Central memory CD8-positive, alpha-beta T cell (primary cell): Measurements from ENCODE around the gene C14orf180.

ENCODE experiments used
- ATAC-seq: fragments of 150-1000 bp; cut with Tn5 transposase; replicated peaks from 2 replicates; pipeline ENCODE4 v1.10.0; 2022; ENCODE audit warnings: mild to moderate bottlenecking, moderate FRiP score, moderate number of reproducible peaks; ENCODE audit not compliant: poor library complexity, severe bottlenecking; ENCODE audit errors: extremely low read depth
- DNase-seq, 2 donors: peaks; one replicate each; pipeline ENCODE4 v3.0.0; 2021; ENCODE audit warnings: low spot score in 2 of 2
- H3K27ac Mint-ChIP-seq: one replicate; pipeline ENCODE4 v1.8.0; 2022; ENCODE audit warnings: low read depth, mild to moderate bottlenecking, moderate library complexity, mixed read lengths
- H3K27me3 Mint-ChIP-seq: one replicate; pipeline ENCODE4 v1.8.0; 2022; ENCODE audit warnings: mixed read lengths
- H3K36me3 Mint-ChIP-seq: one replicate; pipeline ENCODE4 v1.8.0; 2022; ENCODE audit warnings: mild to moderate bottlenecking, moderate library complexity, mixed read lengths; ENCODE audit not compliant: insufficient read depth
- H3K4me1 Mint-ChIP-seq: one replicate; pipeline ENCODE4 v1.8.0; 2022; ENCODE audit warnings: mixed read lengths
- H3K4me3 Mint-ChIP-seq: one replicate; pipeline ENCODE4 v1.8.0; 2022; ENCODE audit warnings: mild to moderate bottlenecking, moderate library complexity, mixed read lengths
- H3K9me3 Mint-ChIP-seq: one replicate; pipeline ENCODE4 v1.8.0; 2022; ENCODE audit warnings: mixed read lengths

Gene C14orf180

DNA sequence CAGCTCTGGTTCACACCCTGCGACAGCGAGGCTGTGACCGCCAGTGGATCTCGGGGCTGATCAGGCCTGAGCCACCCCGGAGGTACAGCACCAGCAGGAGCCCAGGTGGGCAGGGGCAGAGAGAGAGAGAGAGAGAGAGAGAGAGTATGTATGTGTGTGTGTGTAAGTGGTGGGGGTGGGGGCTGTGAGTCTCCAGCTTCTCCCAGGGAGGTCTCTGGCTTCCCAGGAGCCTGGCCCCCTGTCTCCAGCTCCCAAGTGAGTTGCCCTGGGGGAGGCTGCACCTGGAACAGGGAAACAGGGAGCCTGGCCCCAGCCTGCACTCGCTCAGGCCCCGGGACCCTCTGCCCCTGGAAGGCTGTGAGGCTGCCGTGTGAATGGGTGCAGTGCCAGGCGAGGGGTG, 2.0 kb downstream of the C14orf180 start:
- H3K27ac Mint-ChIP-seq, result no peak overlapping the region
- ATAC-seq (no peak), DNase-seq (no peak)
- H3K4me1 Mint-ChIP-seq, result no peaks in the 10 kb centered on the region
- no peaks in the 10 kb centered on the region for H3K9me3 Mint-ChIP-seq
- no peak overlapping the region for H3K4me3 Mint-ChIP-seq
- H3K36me3 Mint-ChIP-seq, result peaks cover 1% of the 10 kb centered on the region
- H3K27me3 Mint-ChIP-seq, result no peaks in the 10 kb centered on the region

DNA sequence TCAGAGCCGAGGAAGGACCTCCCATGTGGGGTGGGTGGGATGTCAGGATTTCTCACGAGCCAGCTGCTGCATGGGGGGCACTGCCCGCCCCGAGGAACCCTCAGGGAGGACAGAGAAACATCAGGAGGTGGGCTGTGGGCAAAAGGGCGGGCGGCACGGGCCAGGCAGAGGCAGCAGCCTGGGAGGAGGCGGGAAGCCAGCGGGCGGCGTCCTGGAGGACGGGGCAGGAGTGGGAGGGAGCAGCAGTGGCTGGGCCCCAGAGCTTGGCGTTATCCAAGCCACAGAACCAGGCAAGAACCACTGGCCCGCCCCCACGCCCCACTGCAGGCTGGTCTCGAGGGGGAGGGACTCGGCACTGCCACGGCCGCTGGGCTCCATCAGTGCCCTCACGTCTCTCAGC, 2.4 kb downstream of the C14orf180 start:
- no peak overlapping the region for H3K4me3 Mint-ChIP-seq
- H3K27me3 Mint-ChIP-seq, result no peaks in the 10 kb centered on the region
- no peaks in the 10 kb centered on the region for H3K9me3 Mint-ChIP-seq
- peaks cover 1% of the 10 kb centered on the region for H3K36me3 Mint-ChIP-seq
- DNase-seq, result no peak
- H3K27ac Mint-ChIP-seq, result no peak overlapping the region
- ATAC-seq, result no peak
- no peaks in the 10 kb centered on the region for H3K4me1 Mint-ChIP-seq

DNA sequence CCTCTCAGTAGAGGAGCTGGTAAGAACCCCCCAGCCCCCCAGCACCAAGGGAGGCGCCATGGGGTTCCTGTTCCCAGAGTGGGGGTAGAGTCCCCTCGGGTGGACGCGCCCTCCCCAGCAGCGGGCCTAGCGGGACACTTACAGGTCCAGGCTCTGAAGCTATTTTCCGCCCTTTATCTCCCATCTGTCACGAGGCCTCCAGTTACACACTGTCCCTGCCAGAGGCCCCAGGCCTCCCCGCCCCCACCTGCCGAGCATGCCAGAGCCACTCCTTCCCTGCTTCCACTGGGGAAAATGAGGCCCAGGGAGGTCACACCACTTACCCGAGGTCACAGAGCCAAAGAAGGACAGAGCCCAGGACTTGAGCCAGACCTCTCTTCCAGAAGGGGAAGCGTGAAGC, 3.1 kb downstream of the C14orf180 start:
- Mint-ChIP-seq H3K4me3 (no peak overlapping the region), H3K9me3 (no peaks in the 10 kb centered on the region), H3K27ac (no peak overlapping the region), H3K27me3 (no peaks in the 10 kb centered on the region), H3K36me3 (peaks cover 1% of the 10 kb centered on the region), H3K4me1 (no peaks in the 10 kb centered on the region)
- no peak for ATAC-seq
- DNase-seq, result no peak

DNA sequence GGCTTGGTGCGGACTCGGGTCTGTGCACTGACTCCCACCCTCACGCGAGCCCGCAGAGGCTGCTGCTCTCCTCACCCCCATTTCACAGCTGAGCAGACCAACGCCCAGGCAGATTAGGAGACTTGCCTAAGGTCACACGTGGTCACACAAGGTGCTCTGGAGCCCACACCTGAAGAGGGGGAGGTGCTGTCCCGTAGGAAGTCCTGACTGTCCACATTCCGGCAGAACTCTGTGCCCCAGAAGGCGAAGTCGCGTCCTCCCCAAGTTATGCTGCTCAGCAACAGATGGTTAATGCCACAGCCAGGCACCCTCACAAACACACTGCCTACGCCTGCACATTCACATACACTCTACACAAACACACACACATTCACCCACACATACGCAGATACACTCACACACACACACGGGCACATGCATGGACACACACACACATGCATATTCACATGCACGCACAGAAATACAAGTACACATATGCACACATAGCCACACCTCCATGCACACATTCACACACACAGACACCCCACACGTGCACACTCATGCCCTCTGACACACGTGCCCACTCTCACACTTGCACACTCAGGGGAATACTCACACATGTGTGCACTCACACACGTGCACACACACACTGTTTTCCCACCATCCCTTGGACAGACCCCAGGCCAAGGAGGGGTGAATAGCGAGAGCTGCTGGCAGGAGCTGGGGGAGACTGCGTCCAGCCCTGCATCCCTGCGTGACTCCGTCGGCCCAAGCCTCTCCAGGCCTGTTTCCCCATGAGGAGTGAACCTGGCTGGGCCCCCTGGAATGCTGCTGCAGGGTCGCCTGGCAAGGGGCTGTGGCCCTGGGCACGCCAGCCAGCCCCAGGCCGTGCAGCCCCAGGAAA, 4.1 kb downstream of the C14orf180 start:
- Mint-ChIP-seq H3K9me3 (no peaks in the 10 kb centered on the region), H3K4me3 (no peak overlapping the region), H3K36me3 (peaks cover 1% of the 10 kb centered on the region), H3K4me1 (no peaks in the 10 kb centered on the region), H3K27me3 (no peaks in the 10 kb centered on the region), H3K27ac (no peak overlapping the region)
- DNase-seq (no peak), ATAC-seq (no peak)

DNA sequence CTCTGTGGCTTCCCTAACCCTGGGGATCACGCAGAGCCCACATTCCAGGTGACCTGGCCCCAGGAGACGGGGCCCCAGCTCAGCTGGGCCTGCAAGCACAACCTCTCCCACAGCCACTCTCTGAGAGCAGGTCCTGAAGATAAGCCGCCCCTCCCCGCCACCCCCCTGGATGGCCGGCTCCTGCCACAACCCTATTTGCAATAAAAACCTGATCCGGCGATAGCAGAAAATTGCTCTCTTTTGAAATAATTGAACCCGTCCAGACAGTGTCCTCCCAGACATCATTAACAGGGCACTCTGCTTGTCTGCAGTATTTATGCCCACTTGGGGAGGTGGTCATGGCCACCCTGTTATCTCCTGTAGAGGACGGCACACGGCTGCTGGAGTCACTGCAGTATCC, 5.0 kb downstream of the C14orf180 start:
- H3K9me3 Mint-ChIP-seq, result no peaks in the 10 kb centered on the region
- no peaks in the 10 kb centered on the region for H3K4me1 Mint-ChIP-seq
- H3K4me3 Mint-ChIP-seq, result no peak overlapping the region
- peaks cover 1% of the 10 kb centered on the region for H3K36me3 Mint-ChIP-seq
- H3K27me3 Mint-ChIP-seq, result no peaks in the 10 kb centered on the region
- ATAC-seq, result no peak
- no peak overlapping the region for H3K27ac Mint-ChIP-seq
- no peak for DNase-seq

DNA sequence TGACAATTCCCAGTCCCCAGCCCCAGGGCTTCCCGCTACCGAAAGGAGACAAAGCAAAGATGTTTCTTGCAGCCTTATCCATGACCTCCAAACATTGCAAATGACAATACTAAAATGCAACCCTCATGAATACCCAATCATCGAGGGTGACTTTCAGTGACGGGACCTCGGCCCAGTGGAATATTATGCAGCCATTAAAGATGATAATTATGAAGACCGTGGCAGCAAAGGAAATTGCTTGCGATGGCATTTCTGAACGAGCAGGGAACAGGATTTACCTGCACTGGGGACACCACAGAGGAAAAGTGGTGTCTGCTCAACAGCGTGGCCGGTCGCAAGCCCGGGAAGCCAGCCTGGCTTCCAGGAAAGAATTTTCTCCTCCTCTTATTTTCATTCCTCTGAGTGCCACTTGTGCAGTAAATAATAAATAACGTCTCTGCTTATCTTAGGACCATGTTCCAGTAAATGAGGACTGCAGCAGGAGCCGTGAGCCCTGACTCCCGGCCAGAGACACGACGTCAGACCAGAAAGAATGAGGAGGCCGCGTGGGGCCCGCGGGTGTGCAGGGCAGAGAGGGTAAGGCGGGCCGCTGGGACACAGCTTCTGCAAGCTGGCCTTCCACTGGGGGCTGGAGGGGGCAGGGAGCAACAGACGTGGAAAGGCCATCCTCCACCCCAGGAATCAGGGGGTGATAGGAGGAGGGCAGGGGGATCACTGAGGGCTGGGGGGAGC, 6.6 kb downstream of the C14orf180 start:
- no peak overlapping the region for H3K4me3 Mint-ChIP-seq
- peaks cover 1% of the 10 kb centered on the region for H3K36me3 Mint-ChIP-seq
- no peaks in the 10 kb centered on the region for H3K4me1 Mint-ChIP-seq
- no peak overlapping the region for H3K27ac Mint-ChIP-seq
- H3K9me3 Mint-ChIP-seq, result no peaks in the 10 kb centered on the region
- no peaks in the 10 kb centered on the region for H3K27me3 Mint-ChIP-seq
- no peak for DNase-seq
- ATAC-seq, result no peak

DNA sequence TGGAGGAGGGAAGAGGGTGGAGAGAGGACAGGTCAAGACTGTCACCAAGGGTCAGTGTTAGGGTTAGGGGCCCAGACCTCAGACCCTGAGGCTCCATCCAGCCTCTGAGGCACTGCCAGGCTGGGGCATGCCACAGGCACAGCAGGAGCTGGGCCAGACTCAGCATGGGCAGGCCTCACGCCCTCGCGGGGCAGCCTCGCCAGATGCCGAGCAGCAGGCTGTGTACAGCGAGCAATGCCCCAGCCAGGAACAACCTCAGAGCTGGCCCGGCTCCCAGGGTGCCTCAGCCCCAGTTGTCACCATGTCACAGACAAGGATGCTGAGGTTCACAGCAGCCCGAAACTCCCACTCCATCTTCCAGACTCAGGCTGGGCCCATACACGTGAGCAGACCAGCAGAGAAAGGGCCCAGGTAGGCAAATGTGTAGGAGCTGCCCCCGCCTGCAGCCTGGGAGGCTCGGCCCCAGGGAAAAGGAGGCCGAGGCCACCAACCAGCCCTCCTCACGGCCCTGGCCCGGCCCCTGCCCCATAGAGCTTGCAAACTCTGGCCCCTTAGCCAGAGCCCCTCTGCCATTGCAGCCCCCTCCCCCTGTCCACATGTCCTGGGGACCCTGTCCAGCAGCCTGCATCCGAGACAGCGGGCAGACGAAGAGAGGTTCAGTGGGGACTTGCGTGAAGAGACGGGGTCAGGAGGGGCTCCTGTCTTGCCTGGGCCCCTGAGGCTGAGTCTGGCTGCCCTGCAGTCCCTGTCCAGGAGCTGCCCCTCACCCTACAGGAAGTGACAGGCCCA, 7.5 kb downstream of the C14orf180 start:
- no peak overlapping the region for H3K27ac Mint-ChIP-seq
- H3K36me3 Mint-ChIP-seq, result peaks cover 1% of the 10 kb centered on the region
- no peaks in the 10 kb centered on the region for H3K27me3 Mint-ChIP-seq
- no peak for DNase-seq
- no peaks in the 10 kb centered on the region for H3K4me1 Mint-ChIP-seq
- H3K9me3 Mint-ChIP-seq, result no peaks in the 10 kb centered on the region
- no peak for ATAC-seq
- no peak overlapping the region for H3K4me3 Mint-ChIP-seq

DNA sequence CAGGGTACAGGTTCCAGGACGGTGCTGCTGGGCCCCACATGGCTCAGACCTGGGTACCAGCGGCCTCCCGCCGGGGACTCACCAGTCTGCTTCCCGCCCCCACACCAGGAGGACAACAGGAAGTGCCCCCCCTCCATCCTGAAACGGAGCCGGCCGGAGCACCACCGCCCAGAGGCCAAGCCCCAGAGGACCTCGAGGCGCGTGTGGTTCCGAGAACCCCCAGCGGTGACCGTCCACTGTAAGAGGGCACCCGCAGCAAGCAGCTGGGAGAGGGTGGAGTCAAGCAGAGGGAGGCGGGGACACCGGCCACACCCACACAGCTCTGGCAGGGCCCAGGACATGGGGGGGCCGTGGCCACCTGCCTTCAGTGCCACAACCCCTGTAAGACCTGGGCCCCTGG, 8.1 kb downstream of the C14orf180 start:
- Mint-ChIP-seq H3K27me3 (no peaks in the 10 kb centered on the region), H3K9me3 (no peaks in the 10 kb centered on the region), H3K36me3 (peaks cover 1% of the 10 kb centered on the region), H3K27ac (no peak overlapping the region), H3K4me3 (no peak overlapping the region), H3K4me1 (no peaks in the 10 kb centered on the region)
- ATAC-seq, result no peak
- no peak for DNase-seq

DNA sequence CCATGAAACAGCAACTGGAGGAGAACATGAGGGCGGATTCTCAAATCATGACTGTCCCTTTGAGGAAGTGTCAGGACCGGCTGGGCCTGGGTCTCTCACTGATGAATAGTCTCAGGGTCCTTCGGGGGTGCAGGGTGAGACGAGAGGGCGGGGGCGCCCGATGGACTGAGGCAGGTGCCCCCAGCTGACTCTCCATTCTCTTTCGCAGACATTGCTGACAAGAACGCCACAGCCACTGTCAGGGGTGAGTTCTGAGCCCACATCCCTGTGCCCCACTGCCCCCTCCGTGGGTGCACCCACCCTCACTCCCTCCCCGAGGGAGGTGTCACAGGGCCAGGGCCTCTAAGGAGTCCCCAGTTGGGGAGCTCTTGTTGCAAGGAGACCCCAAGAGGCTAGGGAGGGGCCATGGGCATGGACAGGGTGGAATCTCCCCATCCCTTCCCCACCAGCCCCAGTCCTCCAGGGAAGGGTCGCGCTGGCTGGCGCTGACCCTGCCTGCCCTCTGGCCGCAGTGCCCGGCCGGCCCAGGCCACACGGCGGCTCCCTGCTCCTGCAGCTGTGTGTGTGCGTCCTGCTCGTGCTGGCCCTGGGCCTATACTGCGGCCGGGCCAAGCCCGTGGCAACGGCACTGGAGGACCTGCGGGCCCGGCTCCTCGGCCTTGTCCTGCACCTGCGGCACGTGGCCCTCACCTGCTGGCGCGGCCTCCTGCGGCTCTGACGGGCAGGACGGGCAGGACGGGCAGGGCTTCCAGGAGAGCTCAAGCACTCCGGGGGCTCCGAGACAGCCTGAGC, 8.7 kb downstream of the C14orf180 start:
- Mint-ChIP-seq H3K27ac (no peak overlapping the region), H3K9me3 (no peaks in the 10 kb centered on the region), H3K4me1 (no peaks in the 10 kb centered on the region), H3K27me3 (no peaks in the 10 kb centered on the region), H3K4me3 (no peak overlapping the region), H3K36me3 (peaks cover 1% of the 10 kb centered on the region)
- ATAC-seq, result no peak
- DNase-seq, result no peak

DNA sequence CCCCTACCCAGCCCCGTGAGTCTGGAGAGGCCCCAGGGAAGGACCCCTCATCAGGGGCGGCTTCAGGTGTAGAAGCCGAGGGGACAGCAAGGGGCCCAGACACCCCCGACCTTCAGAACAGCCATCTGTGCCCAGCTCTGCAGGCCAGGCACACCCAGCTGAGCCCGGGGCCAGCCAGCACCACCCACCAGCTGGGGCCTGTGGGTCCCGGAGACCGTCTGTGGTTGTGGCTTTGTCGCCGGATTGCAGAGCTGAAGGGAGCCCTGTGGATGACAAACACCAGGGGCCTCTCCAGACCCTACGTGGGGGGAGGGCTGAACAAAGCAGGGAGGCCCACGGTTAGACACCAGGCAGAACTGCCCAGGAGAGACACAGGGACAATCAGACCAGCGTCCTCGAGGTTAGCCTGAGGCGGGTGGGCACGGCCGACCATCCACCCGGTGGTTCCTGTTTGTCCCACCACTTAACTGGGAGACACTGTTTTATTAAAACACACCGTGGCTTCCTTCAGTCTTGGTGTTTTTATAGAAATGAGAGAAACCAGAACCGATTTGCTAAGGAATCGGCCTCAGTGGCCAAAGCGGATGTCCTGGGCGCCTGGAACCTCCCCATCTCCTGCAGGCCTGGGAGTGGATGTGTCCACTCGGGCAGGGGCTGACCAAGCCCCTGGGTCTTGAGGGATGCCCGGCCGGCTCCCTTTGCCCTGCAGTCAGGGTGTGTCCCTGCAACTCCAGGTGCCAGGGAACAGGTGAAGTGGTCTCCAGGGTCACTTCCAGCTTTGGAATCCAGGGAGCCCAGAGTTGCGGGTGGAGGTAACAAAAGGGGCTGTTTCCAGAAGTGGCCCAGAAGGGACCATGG, 10.0 kb downstream of the C14orf180 start:
- Mint-ChIP-seq H3K9me3 (no peaks in the 10 kb centered on the region), H3K27ac (no peak overlapping the region), H3K4me1 (no peaks in the 10 kb centered on the region), H3K4me3 (no peak overlapping the region), H3K36me3 (no peaks in the 10 kb centered on the region), H3K27me3 (no peaks in the 10 kb centered on the region)
- ATAC-seq (no peak), DNase-seq (no peak)

DNA sequence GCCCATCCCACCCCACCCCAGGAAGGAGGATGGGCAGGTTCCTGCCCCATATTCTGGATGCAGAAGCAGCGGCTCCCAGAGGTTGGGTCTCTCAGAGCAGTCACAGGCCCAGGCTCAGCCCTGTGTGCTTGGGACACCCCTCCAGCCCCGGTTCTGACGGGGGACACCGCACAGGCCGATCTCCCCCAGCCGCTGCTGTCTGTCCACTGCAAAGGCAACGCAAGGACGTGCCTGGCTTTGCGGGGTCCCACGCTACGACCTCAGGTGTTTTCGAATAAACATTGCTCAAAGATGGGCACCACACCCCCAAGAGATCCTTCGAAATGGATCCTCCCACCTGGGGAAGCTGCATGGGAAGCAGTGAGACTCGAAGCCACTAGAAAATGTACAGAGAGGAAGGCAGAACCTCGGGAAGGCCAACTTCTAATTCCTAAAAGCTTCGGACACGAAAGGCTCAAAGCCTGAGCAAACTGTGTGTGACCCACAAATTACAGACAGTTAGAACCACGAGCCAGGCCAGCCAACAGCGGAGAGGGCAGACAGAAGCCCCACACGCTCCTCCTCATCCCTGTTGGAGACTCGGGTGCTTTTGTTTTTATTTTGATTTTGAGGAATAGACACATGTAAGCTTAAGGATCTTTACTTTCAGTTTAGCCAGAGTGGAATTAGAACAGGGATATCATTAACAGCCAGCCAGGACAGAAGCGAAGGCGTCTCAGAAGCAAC, 10.8 kb downstream of the C14orf180 start:
- no peaks in the 10 kb centered on the region for H3K27me3 Mint-ChIP-seq

More for the DNA sequence above, 10.8 kb downstream of the C14orf180 start:
- Mint-ChIP-seq H3K4me3 (no peak overlapping the region), H3K9me3 (no peaks in the 10 kb centered on the region), H3K36me3 (peaks cover 2% of the 10 kb centered on the region), H3K27ac (no peak overlapping the region), H3K4me1 (no peaks in the 10 kb centered on the region)
- DNase-seq (no peak), ATAC-seq (no peak)
